HPDE6-E6E7 (cell line): Measurements from ENCODE around the gene TCFL5.

Experiments used
- DNase-seq: peaks from one replicate; pipeline ENCODE4 v3.0.0; 2011; ENCODE audit warnings: missing footprints; ENCODE audit errors: extremely low spot score

The TCFL5 gene

DNA sequence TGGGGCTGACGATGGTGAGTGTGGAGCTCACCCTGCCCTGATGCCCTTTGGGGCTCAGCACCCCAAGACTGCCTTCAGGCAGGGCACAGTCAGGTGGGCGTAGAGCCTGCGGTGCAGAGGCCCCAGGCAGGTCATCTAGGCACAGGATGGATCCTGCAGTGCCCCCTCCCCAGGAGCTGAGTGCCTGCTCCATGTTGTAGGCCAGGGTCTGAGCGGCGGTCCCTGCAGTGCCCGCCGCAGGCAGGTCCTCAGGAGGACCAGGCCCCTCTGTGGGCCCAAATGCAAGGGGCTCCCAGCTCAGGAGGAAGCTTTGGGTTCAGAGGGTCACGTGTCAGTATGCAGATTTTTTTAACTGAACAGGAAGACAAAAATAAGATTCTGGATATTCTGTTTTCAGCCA, 62.6 kb downstream of the TCFL5 start:
- no peak for DNase-seq

- no peak for DNase-seq
Measured at GRCh38 chr20:62797671-62798532, 63.7 kb downstream of the TCFL5 start.

DNA sequence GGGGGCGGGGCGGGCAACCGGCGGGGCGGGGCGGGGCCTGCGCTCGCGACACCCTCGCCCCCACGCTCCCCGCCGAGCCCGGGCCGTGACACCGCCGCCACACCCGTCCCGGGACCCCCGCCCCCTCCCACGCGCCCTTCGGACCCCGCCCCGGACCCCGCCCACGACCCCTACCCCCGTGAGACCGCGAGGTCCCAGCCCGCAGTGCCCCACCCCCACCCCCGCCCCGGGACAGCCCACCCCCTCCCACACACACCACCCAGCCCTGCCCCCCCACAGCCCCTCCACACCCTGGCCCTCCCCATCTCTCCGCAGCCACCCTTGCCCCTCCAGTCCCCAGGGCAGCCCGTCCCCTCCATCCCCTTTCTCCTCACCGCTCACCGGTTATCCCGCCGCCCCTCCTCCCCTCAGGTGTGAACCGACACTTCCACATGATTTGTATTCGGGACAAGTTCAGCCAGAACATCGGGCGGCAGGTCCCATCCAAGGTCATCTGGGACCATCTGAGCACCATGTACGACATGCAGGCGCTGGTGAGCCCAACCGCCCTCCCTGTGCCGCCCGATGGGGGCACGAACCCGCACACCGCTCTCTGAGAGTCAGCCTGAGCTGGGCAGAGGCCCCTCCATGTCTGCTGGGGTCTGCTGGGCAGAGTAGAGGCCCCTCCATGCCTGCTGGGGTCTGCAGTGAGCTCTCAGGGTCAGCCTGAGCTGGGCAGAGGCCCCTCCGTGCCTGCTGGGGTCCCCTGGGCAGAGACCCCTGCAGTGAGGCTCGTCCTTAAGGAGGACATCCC, 64.7 kb downstream of the TCFL5 start:
- no peak for DNase-seq

- peak; percentile 73 for DNase-seq
Measured at GRCh38 chr20:62795023-62795761, 66.4 kb downstream of the TCFL5 start.

GRCh38 chr20:62794007-62794724, 67.5 kb downstream of the TCFL5 start:
- peak; percentile 99 for DNase-seq

GRCh38 chr20:62793757-62794006, 67.9 kb downstream of the TCFL5 start:
- DNase-seq: no peak

GRCh38 chr20:62792940-62793756, 68.5 kb downstream of the TCFL5 start:
- no peak for DNase-seq

DNA sequence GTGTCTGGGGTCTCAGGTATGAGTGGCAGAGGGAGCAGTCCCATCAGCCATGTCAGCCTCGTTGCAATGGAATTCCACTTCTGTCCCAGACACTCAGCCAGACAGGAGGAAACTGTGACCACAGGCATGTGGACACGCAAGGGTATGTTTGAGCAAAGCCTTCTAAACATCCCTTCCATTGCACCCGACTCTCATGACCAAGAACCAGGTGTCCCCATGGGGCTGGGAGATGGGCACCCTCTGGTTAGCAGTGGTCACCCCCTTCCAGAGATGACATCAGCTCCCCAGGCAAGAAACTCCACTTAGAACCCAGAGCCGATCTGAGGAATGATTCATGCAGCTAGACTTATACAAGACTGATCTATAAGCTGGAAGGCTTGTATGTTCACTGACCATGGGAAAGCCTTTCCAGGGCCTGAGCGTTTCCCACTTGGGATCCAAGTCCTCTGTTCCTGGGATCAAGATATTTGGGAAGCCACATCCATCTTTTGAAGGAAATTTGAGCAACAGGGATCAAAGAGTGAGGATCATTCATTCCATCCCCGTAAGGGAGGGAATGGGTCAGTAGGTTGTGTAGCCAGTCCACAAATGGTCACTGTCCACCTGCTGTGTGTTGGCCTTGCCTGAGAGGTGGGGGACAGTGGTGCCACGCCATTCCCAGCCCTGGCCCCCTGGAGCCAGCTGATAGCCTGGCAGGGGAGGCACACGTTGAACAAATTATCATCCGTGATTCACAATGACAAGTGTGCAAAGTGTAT, 69.3 kb downstream of the TCFL5 start:
- DNase-seq: no peak

DNA sequence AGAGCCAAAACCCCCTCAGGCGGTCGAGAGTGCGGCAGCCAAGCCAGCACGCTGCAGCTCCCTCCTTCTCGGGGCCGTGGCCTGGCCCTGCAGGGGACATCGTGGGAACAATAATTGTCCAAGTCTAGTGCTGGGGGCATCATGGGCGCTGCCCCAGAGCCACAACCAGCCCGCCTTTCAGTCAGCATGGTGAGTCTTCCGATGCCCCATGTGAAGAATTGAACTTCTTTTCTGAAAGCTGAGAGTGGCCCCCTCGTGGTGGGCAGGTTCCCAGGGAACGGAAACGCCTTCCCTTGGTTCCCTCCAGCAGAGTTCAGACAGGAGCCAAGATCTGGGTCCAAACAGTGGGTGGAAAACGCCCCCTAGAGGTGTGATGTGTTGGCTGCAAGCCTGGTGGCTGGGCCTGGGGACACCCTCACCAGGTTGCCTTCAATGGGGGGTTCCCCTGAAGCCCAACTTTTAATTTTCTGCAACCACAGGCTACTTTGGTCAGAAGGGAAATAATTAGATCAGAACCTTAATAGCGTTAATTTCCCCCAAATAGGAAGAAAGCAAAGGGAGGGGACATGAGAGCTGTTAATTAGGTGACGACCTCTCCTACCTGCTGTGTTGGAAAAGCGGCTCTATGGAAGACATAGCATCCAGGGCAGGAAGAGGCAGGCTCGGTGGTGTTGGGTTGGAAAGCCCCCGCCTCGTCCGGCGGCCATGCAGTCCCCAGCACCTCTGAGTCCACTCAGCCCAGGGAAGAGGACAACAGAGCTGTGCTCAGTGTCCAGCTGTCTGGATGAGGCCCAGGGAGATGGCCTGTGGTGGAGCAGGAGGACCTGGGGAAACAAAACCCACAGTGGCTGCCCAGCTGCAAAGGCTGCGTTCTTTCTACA, 70.1 kb downstream of the TCFL5 start:
- peak; percentile 90 for DNase-seq
